Measurements from ENCODE around the gene CREB3L1.
A peak's percentile ranks its signal among the peaks of the same experiment; 100 is the strongest.

The CREB3L1 gene

DNA sequence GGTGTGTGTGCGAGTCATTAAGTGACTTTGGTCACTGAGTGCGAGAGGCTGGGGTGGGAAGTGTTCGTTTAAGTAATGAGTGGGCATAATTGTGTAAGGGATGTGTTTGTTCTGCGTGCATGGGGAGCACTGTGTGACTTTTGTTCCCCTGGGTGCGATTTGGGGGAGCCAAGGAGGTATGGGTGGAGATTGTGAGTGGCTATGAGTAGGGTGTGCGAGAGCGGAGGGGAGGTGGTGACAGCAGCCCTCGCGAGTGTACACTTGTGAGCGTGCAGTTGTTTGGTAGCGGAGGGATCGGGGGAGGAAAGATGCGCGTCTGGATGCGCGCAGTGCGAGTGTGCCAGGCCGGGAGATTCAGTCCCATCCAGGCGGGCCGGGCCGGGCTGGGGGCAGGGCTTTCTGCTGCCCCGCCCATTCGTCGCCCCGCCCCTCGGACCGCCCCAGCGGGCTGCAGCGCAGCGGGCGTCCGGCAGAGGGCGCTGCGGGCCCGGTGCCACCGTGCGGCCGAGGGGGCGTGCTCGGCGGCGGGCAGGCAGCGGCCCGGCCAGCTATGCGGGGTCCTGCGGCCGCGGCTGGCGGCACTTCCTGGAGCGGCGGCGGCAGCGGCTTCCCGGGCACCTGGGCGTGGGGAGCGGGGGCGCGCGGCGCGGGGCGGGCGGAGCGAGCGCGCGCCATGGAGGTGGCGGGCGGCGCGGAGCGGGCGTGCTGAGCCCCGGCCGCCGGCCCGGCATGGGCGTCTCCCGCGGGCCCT is 69.6 kb downstream of the CREB3L1 start, which contains the start of gene DGKZ:
Gene DGKZ, plus strand, starts transcription at position 578 of the 751 bp plus-strand sequence. CDS start 197 bp downstream, outside the sequence.
- peak; percentile 75 to 93 for DNase-seq

GRCh38 chr11:46347637-46348311 is 70.3 kb downstream of the CREB3L1 start:
- no peak for DNase-seq

- DNase-seq = no peak
Observed at GRCh38 chr11:46348566-46349401, 71.3 kb downstream of the CREB3L1 start.

GRCh38 chr11:46350695-46351094 is 73.2 kb downstream of the CREB3L1 start:
- no peak for DNase-seq

- no peak for DNase-seq
Observed at GRCh38 chr11:46351148-46351547, 73.7 kb downstream of the CREB3L1 start.

GRCh38 chr11:46351606-46352005 is 74.1 kb downstream of the CREB3L1 start:
- DNase-seq = no peak

- peak in 1 of 2 donors; percentile 78 for DNase-seq
Observed at GRCh38 chr11:46352063-46352841, 74.8 kb downstream of the CREB3L1 start.

- DNase-seq = no peak
Observed at GRCh38 chr11:46353698-46354097, 76.2 kb downstream of the CREB3L1 start.

GRCh38 chr11:46356924-46357482 is 79.5 kb downstream of the CREB3L1 start:
- DNase-seq = peak in 1 of 2 donors; percentile 51

DNA sequence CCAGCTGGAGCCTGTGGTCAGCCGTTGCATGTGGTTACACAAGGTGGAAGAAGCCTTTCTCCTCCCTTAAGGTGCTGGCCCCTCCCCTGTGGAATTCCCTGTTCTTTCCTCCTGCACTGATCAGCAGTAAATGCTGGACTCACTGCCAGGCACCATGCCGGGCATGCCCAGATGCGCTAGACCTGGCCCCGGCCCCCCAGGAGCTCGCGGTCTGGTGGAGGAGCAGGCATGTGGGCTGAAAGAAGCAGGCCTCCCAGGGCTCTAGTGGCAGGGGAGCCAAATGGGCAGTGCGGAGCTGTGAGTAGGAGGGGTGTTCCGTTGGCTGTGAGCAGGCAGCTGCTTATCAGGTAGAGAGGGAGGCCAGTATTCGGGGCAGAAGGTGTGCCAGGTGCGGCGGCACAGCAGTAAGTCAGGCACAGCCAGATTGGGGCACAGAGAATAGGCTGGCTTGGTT is 80.0 kb downstream of the CREB3L1 start:
- DNase-seq = peak; percentile 48 to 55

DNA sequence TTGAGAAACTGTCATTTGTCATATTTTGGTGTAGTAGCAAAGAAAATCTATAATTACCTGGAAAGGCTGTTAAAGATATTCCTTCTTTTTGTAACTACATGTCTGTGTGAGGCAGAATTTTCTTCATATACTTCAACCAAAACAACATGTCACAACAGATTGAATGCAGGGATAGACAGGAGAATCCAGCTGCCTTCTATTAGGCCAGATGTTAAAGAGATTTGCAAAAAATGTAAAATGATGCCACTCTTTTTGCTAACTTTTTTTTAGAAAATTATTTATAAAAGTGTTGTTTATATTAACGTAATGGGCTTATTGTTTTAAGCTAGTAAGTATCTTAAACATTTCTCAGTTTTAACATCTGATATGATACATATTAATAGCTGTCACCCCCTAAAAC is 82.5 kb downstream of the CREB3L1 start:
- DNase-seq = no peak

GRCh38 chr11:46360878-46361277 is 83.4 kb downstream of the CREB3L1 start:
- DNase-seq = peak; percentile 65 to 83

DNA sequence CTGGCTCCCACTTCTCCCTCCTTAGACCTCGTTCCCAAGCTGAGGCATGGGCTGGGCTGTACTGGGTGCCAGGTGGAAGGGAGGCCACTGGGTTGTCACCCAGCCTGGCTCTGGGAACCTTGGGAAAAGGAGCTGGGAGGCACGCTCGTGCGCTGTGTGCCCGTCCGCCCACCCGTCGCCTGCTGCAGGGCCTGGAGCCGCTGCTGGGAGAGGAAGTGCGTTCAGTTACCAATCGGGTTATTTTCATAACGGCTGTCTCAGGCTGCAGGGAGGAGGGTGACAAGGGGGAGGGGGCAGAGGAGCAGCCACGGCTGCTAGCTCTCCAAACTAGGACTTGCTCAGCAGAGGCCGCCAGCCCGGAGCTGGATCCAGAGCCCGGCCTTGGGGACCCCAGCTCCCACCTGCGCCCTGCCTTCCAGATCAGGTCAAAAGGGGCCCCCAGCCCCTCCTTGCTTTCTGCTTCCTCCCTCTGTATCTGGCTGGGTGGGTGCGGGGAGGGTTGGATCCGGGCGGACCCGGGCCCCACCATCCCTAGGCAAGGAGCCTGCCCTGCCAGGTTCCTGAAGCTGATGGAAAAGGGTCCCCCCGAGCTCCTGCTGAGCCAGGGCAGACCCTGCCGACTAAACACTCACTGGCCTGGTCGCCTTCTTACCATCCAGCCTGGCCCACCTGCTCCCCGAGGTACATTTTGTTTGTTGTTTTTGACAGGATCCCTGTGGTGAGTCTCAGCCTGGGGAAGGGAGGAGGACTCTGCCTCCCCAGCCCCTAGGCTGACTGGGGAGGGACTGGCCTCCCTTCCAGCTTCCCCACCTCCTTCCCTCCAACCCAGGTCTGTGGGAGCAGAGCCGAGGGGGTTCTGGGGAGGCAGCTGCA is 84.1 kb downstream of the CREB3L1 start:
- DNase-seq = peak; percentile 82 to 86

DNA sequence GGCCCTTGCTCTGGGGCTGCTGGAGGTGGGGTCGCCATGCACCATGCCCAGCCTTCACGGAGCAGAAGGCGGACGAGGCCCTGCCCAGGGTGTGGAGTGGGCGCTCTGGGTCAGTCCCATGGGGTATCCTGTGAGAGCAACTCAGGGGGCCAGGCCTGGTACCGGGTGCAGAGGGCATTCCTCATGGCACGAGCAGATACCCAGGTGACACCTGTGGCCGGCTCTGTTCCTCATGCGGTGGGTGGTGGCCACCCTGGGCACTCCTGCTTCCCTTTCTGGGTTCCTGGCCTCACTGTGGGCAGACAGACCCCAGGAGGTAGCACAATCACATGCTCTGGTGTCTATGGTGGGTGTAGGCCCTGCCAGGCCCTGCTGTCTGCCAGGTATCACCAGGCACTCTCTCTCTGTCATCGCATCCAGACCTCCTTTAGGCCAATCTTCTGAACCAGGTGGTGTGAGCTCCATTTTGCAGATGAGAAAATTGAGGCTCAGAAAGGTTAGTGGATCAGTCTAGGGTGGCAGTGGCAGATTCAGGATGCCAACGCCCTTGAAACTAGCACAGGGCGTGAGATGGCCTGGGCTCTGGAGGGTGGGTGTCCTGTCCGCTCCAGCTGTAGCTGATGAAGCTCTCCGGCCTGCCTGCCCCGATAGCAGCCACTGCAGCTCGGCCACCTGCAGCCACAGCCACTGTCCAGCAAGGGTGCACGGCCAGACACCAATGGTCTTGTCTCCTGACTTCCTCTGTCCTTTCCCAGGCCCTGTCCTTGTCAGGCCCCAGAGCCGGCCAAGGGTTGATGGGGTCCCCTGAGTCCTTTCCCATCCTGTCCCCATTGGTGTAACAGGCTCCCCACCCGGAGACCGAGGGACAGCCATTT is 84.9 kb downstream of the CREB3L1 start:
- DNase-seq = no peak

GRCh38 chr11:46363031-46363407 is 85.6 kb downstream of the CREB3L1 start:
- DNase-seq = peak; percentile 84 to 87

GRCh38 chr11:46363455-46364005 is 86.1 kb downstream of the CREB3L1 start:
- peak; percentile 45 to 85 for DNase-seq

DNA sequence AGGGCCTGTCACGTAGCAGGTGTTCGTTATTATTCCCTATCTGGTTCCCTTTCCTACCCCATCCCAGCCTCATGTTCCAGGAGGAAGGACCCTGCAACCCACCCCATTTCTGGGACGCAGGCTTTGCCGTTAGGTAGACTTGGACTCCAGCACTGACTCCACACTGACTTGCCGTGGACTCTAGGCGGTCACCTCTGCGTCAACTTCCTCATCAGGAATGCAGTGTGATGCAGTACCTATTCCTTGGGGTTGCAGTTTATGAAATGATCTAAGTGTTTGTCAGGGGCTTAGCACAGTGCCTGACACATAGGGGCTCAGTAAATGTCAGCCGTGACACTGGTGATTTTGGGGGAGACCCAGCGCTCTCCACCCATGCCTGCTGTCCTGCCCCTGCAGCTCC is 86.6 kb downstream of the CREB3L1 start:
- DNase-seq = no peak

DNA sequence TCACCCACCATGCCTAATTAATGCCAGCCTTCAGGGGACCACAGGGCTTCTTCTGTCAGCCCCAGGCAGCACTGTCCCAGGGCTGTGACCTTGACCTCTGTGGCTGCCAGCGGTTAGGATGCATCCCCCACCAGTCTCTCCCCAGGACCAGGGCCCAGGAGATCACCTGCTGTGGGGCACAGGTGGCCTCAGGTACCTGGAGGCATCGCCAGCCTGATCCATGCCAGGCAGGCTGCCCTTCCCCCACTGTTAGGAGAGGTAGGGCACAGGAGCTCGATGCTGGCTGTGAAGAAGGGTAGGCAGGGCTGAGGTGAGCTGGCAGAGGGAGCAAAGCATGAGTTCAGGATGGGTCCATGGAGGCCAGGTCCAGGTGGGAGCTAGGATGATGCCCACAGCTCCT is 87.3 kb downstream of the CREB3L1 start:
- no peak for DNase-seq

DNA sequence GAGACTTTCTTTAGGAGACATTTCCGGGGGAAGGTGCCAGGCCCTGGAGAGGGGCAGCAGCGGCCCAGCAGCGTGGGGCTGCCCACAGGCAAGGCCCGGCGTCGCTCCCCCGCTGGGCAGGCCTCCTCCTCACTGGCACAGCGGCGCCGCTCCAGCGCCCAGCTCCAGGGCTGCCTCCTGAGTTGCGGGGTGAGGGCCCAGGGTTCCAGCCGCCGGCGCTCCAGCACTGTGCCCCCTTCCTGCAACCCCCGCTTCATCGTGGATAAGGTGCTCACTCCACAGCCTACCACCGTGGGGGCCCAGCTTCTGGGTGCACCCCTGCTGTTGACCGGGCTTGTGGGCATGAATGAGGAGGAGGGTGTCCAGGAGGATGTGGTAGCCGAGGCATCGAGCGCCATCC is 88.8 kb downstream of the CREB3L1 start:
- no peak for DNase-seq

Data from inflammatory macrophage treated with lipopolysaccharide for 1 hour (primary cell).